Left cardiac atrium (tissue), 4 donors: Measurements from ENCODE around the gene DOCK8. TPM values are rescaled to one million over a fixed set of nuclear protein-coding genes. Genes with fewer than 3 reads are reported as not detected.

Source experiments
- ATAC-seq, 2 donors: fragments of 200-7000 bp; cut with Tn5 transposase; one replicate each; pipeline ENCODE4 v1.9.1; 2020; ENCODE audit warnings: mild to moderate bottlenecking in 2 of 2, moderate library complexity in 2 of 2
- DNase-seq: peaks from one replicate; pipeline ENCODE4 v3.0.0-alpha.2; 2020
- intact Hi-C, 2 donors: fragments of 100-400 bp; cut with DNase I; formaldehyde crosslinking; loops; one replicate each; pipeline versions ENCODE4 v1.14.1 to v1.15.1; 2022 to 2023
- total RNA-seq, 2 donors: library from RNA; stranded (reverse); fragmentation: NEBNext Ultra II Directional; extraction: Animal tissue kit (Norgen Biotek cat#: 25700); gene quantifications; one replicate each; pipeline ENCODE4 v1.2.1, GENCODE V29; 2021
- donor health status: DM: no; HTN: yes; CAD: no.
- donor health status: DM: no; HTN: yes; CAD: no; lungs with severe emphysema.
- donor health status: DM: yes; HTN: yes; CAD: no.
- donor health status: Dilated cardiomyopathy.

The DOCK8 gene
- total RNA-seq, 2 donors from 2014 or later, result 5.5 to 14.9 TPM

DNA sequence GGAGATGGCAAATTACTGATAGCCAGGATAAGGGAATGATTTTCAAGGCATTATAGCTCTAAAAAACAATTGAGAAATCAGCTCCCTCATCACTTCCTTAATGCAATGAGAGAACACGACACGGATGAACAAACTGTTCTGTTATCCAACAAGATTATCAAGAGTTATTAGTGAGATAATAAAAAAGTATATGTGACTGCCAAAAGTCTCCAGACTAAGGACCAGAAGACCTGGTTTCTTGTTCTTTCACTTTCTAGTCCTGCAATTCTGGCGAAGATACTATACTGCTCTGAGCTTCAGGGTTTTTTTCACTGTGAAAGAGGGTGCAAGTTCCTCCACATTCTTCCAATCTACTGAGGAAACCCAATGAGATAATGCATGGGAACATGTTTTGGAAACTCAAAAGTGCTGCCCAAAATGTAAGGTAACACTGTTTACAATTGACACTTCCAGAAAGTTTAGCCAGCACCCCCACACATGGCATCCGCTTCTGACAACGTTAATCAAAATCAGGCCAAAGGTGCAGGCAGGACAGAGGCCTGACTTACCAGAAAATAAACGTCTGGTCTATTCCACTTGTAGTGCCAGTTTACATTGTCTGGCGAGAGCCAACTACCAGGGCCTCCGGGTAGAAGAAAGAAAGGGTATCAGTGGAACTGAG lies 254.2 kb downstream of the DOCK8 start:
- peak; percentile 10 to 29 for ATAC-seq
- intact Hi-C loops, result no loop called here
- peak; percentile 25 for DNase-seq

DNA sequence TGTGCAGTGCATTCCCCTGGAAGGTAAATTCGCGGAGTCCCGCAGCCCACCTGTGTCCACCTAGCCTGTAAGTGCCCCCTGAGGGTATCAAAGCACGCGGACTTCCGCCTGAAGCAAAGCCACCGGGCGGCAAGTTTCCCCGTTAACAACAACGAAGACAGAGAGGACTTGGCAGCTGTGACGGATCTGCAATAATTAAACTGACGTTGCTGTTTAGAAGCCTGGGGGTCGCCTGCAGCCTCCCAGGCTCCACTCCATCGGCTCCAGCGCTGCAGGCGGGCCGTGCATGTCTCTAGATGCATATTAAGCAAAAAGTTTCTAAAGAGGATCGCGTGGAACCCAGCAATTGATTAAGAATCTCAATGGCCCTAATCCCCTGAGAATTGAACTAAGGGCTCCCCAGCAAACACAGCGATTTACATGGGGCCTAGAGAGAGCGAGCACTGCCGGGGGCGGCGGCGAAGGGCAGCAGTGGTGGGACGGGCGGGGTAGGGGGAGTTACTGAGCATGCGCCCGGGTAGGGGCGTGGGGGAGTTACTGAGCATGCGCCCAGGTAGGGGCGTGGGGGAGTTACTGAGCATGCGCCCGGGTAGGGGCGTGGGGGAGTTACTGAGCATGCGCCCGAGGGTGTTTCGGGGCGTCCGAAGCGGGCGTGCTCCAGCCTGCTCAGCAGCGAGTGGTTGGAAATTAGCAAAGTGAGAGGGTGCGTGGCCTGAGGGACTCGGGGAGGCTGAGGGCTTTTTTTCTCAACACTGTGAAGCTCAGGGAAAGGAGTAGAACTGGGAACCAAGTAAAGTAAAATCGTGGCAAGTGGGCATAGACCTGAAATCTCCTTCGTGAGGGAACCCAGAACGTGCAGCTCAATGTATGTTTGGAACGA lies 255.2 kb downstream of the DOCK8 start:
- DNase-seq, result peak; percentile 91
- ATAC-seq, result peak; percentile 97 to 99
- intact Hi-C loops, result no loop called here

DNA sequence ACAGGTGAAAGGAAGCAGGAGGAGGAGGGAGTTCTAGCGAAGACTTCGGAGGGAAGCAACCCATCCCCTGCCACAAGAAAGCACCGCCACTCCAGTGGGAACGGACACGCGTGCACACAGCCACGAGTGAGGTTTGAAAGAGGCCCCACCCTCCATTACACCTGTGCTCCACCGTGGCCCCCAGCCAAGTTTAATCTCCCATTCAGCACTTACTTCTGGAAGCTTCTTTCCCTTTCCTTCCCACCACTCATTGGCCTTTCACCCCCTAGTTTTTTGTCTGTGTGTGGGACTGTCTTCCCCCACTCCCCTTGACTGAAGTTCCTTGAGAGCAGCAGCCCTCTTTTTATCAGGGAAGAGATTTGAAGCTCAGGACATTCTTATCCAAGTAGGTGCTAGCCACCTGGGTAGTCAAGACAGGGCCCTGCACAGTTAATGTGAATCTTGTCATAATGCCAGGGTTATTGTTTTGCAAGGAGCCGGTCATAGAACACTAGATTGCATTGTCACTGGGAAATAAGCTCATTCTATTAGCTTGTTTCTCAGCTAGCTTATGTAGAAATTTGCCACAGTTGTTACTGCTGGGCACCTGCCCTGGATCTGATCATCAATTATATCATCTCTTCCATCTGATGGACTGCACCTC lies 256.0 kb downstream of the DOCK8 start:
- DNase-seq (peak; percentile 25), ATAC-seq (peak in 1 of 2 donors; percentile 5)
- intact Hi-C loops, result no loop called here

DNA sequence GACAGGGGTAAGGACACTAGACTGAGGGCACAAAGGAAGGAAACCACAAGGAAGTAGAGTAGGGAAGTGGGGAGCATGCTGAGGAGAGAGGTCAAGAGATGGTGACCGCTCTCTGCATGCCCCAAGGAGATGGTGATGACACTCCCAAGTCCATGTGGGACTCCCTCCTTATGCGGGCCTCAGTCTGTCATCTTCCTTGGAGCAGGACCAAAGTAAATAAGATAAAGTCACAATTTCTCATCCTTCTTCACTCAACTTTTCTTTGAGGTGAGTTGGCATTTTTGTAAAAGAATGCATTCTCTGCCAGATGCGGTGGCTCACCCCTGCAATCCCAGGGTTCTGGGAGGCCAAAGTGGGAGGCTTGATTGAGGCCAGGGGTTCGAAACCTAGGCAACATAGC lies 256.7 kb downstream of the DOCK8 start:
- intact Hi-C loops, result no loop called here
- DNase-seq (no peak), ATAC-seq (no peak)

GRCh38 chr9:472479-473075 lies 257.9 kb downstream of the DOCK8 start:
- ATAC-seq, result no peak
- intact Hi-C loops, result no loop called here
- DNase-seq, result no peak

DNA sequence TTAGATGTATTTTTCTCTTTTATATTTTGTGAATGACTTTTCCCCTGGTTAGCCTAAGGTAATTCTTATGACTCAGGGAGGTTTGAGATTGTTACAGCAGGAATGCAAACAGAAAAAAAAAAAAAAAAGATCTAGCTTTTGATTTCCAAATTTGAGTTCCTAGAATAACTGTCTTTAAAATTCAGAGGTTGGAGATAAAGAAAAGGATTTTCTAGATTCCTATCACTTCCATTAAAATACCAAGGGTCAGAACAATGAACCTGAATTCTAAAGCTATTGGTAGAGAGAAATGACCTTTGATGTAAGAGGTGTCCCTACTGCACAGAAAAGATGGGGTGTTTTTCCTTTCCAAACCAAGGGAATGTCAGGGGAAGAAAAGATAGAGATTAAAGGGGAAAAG lies 262.5 kb downstream of the DOCK8 start:
- no peak for DNase-seq
- intact Hi-C loops, result no loop called here
- no peak for ATAC-seq

DNA sequence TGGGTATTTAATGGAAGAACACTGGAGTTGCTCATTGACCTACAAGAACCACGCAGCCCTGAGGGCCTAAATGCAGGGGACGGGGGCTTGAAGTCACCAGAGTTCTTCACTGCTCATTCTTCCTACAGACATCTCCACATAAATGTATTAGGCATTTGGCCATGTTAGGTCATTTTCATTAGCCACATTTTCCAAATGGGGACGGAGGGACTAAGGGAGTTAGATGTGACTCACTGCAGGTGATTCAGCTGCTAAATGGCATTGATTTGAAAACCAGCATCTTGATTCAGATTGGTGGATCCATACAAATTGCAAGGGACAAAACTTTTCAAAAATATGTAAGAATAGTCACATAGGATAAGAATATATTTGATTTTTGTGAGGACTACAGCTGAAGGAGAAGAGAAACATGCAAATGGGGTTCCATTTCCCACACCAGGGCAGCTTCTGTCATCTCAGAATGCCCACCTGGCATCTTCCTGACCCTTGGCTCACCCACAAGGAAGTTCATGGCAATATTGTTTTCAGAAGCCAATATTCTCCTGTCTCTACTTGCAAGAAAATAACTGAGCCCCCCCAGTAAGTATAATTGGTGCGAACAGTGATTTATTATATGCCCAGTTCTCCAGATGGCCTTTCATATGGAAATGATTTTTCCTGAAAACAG lies 264.8 kb downstream of the DOCK8 start:
- intact Hi-C loops, result no loop called here
- DNase-seq (no peak), ATAC-seq (no peak)

DNA sequence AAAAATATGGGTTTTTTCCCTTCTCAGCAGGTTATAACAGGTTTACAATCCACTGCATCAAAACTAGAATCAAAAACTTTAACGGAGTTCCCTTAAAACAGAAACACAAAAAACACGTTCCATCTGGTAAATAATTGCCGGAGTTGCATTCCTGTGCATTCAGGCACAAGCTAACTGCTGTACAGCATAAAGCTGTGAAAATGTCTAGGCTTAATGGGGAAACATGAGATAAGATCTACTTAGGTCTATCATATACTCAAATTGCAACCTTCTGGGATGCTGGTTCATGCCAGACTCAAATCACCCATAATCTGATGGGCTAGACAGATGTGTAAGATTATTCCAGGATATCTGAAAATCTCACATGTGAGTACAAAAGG lies 265.3 kb downstream of the DOCK8 start:
- intact Hi-C loops, result loop anchor here in 1 of 2 donors (10.0 kb wide), 1 partner anchor 45 kb away; no protein-coding TSS in a partner anchor

DNA sequence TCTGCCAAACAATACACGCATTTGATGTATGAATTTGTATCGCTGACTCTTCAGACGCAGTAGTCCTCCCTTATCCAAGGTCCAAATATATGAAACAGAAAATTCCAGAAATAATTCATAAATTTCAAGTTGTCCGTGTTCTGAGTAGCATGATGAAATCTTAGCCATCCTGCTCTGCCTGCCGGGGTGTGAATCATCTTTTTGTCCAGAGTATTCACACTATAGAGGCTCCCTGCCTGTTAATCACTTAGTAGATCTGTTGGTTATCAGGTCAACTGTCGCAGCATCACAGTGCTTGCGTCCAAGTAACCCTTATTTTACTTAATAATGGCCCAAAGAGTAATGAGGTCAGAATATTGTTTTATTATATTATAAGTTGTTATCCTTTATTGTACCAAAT lies 268.1 kb downstream of the DOCK8 start:
- intact Hi-C loops, result loop anchor here in 1 of 2 donors (10.0 kb wide), 1 partner anchor 48 kb away; no protein-coding TSS in a partner anchor
- ATAC-seq, result no peak

More for the DNA sequence above, 265.3 kb downstream of the DOCK8 start:
- DNase-seq, result no peak
- ATAC-seq, result no peak

GRCh38 chr9:486156-486555 lies 271.5 kb downstream of the DOCK8 start:
- no peak for DNase-seq
- ATAC-seq, result no peak
- intact Hi-C loops, result loop anchor here in 1 of 2 donors (10.0 kb wide), 1 partner anchor 51 kb away; no protein-coding TSS in a partner anchor

More for the DNA sequence above, 268.1 kb downstream of the DOCK8 start:
- DNase-seq, result no peak

DNA sequence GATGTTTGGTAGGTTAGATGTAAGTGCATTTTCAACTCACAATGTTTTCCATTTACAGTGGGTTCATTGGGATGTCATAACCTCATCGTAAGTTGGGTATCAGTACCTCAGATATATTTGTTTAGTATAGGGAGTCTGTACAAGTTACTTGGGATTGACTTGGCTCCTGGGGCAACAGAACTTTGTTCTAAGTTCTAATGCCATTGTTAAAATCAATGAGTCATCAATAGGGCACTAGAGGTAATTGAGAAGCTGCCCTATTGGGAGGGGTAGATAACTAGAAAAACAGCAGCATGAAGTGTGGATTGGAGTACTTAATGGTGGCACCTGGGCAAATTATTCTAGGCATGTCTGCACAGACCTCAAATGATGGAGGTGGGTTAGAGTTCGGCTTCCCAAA lies 272.8 kb downstream of the DOCK8 start:
- ATAC-seq, result no peak

GRCh38 chr9:488448-488847 lies 273.8 kb downstream of the DOCK8 start:
- ATAC-seq (no peak), DNase-seq (no peak)
- intact Hi-C loops, result loop anchor here in 1 of 2 donors (10.0 kb wide), 1 partner anchor 54 kb away; no protein-coding TSS in a partner anchor

More for the DNA sequence above, 272.8 kb downstream of the DOCK8 start:
- DNase-seq, result no peak
- intact Hi-C loops, result loop anchor here in 1 of 2 donors (10.0 kb wide), 1 partner anchor 53 kb away; no protein-coding TSS in a partner anchor

- intact Hi-C loops, result loop anchor here in 1 of 2 donors (10.0 kb wide), 2 partner anchors 55 to 1195 kb away; no protein-coding TSS in a partner anchor
- ATAC-seq (peak in 1 of 2 donors; percentile 23), DNase-seq (no peak)
Observed at GRCh38 chr9:489198-490197, 274.8 kb downstream of the DOCK8 start.

DNA sequence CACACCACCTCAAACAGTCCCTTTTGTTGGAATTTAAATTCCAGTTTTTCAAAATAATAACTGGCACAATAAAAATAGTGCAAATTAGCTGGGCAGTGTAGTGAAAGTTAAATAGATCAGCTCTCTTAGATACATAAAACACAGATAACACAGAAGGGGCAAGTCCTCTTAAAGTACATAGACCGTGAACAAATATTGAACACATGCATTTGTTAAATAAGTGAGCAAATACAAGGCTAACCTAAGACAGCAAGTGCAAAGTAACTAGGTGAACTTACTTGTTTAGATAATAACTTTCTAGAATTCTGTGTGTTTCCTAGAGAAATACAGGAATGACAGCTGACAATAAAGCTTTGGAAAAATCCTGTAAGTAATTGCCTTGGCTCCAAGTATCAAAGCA lies 280.1 kb downstream of the DOCK8 start:
- intact Hi-C loops, result loop anchor here in 1 of 2 donors (10.0 kb wide), 1 partner anchor 1190 kb away; no protein-coding TSS in a partner anchor
- DNase-seq, result no peak
- ATAC-seq, result no peak

GRCh38 chr9:495739-496138 lies 281.1 kb downstream of the DOCK8 start:
- DNase-seq, result no peak
- ATAC-seq, result no peak
- intact Hi-C loops, result loop anchor here in 1 of 2 donors (10.0 kb wide), 1 partner anchor 1189 kb away; no protein-coding TSS in a partner anchor

GRCh38 chr9:503326-503725 lies 288.7 kb downstream of the DOCK8 start:
- intact Hi-C loops, result loop anchor here in 1 of 2 donors (10.0 kb wide), 1 partner anchor 79 kb away; no protein-coding TSS in a partner anchor
- ATAC-seq, result no peak
- no peak for DNase-seq
